RPMI8226 (cell line): ENCODE results near the gene ZNF384.

Experiments used
- DNase-seq: peaks from one replicate; pipeline ENCODE4 v3.0.0-alpha.2; 2015

Gene ZNF384

DNA sequence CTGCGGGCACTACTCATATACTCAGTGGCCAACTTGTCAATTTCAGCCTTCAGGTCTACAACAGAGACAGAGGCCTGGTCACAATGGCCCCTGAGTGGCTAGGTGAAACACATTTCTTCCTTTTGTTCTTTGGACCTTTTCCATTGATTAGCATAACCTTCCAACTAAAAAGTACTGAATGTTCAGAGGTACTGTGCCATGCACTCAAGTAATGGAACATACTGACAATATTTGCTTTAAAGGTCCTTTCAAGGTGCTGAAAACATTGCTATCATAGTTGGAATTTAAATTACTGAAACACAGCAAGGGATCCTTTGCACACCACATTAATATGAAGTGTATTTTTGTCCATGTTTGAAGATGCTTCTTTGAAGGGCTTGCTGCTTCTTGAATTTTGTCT lies 35.8 kb downstream of the ZNF384 start:
- DNase-seq, result no peak

DNA sequence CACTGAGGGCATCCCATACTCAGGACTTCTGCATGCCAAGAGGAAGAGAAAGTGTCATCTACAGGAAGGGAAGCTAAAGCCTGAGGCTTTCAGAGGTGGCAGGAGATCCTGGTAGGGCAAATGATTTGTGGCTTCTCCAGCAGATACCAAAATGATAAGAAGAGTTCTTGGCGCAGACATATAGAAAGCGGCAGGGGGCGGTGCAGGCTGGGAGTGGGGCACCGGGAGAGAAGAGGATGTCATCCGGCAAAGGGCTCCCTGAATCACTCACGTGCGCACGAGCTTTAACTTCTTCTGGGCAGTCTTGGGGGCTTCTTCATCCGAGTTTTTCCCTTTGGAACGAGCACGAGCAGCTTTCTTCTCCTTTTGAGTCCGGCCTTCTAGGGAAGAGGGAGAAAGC lies 36.8 kb downstream of the ZNF384 start:
- DNase-seq, result no peak

DNA sequence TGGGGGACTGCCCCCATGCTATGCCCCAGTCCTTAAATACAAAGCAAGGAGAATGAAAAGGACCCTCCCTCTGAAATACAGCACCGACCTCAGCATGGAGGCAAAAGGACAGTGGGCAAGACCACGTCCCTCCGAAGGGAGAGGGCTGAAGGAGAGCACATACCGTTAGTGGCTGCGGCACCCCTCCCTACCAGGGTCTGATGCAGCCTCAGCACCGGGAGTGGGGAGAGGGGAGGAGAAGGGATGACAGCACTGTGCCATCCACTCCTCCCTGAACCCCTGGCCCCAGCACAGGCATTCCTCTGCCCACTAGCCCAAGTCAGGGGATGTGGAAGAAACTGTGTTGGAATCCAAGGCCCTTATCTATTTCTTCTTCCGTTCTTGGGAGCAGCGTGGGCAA lies 38.3 kb downstream of the ZNF384 start:
- no peak for DNase-seq

DNA sequence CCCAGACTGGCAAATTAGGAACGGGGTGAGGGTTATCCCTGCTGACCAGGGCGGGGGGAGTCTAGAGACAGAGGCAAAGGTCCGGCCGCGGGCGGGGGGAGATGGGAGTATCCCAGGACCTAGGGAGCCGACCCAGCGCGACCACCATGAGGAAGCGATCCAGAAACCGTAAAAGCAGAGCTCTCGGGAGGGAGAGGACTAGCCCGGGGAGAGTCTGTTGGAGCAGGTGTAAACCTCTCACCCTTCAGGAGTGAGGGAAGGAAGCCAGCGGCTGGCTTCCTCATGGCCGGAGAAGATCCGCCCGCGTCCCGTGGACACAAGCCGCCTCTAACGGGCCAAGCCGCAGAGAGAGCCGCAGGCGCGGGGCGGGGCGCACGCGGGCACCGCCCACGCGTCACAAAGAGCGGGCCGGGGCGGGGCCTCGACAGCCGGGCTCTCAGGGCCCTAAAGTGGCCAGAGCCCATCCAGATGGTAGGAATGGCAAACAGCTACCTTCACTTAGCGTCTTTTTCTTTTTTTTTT lies 42.0 kb downstream of the ZNF384 start, which contains the start of gene ACRBP:
TSS of gene ACRBP (minus strand) at position 350 of the 522 bp plus-strand sequence. CDS start at position 284, 66 bp downstream.
- peak; percentile 50 for DNase-seq

DNA sequence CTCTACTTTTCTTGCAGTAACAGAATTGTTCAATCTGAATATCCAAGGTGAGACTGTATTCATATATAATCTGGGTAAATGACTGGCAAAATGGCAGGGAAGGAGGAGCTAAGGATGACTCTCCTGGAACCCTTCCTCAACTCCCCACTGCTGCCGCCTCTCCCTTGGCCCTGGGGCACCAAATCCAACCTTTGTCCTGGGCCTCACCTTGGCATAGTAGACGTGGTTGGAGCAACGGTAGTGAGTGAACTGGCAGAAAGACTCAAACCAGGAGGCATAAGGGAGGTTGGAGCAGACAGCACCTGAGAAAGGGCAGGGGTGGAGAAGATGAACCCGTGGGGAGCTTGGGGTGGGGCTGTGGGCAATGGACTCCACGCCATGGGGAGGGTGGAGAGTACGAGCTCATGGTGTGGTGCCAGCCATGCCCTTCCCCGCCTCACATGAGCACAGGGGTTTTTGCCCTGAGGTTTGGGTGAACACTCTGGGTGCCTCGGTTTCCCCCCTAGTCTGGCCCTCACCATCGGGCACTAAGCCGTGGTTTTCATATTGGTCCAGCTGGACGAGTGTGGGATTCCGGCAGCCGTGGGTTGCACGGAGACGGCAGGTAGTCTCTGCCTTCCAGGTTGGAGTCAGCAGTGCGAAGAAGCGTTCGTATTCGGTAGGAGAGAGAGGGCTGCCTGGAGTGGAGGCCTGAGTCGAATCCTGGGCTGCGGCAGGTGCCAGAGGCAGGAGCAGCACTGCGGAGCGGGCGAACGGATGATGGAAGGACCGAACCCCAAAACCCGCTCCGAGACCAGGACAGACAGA lies 42.7 kb downstream of the ZNF384 start:
- DNase-seq, result no peak

DNA sequence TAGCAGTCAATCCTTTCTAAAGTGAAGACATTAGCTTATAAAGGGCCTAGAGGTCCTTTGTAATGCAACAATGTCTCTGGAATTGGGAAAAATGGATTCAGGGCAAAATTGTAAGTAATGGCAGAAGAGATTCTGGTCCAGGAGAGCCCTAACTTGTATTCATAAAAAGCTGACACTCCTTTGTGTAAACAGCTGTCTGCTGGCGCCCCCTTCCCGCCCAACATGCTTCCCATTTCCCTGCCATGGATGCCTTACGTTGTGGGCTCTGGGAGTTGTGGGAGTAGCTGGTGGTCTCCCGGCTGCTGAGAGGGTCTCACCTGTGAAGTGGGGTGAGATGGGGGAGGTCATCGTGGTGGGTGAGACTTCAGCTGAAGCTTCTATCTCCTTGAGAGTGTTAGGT lies 44.3 kb downstream of the ZNF384 start:
- no peak for DNase-seq

DNA sequence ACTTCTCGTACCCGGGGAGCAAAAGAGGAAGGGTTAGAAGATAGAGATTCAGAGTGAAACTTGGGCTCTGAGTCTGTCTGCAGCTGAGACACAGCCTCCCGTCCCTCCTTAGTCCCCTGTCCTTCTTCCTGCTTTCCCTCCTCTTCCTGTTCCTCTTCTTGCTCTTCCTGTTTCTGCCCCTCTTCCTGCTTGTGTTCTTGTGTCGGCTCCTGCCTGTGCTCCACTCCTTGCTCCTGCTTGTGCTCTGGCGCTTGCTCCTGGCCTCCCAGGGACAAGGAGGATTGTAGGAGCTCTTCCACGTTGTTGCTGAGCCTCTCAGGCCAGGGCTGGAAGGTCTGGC lies 44.9 kb downstream of the ZNF384 start:
- no peak for DNase-seq

DNA sequence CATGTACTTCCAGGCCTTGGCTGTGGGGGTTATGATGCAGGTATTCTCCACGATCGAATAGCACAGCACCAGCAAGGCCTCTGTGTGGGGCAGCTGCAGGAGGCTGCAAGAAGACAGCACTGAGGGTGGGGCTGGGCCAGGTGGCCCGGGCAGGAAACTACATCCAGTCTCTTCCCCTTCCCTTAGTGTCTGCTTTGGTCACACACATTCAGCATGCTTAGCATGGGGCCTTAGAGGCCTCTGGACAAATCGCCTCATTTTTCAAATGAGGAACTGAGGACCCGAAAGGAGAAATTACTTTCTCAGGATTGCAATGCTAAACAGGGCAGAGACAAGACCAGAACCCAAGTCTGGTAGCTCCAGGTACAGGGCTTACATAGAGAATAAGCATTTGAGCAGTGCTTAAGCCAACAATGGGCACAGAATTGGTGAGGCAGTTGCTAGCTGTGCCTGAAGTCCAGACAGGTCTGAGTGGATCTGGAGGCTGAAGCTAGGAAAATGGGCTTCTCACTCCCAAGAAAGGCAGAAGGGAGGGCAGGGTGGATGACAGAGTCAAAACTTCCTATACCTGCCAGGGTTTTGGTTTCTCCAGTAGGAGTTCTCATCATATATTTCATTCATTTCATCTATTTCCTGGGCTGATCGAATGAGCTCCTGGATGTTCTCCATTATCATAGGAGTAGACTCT lies 45.5 kb downstream of the ZNF384 start:
- peak; percentile 15 for DNase-seq

DNA sequence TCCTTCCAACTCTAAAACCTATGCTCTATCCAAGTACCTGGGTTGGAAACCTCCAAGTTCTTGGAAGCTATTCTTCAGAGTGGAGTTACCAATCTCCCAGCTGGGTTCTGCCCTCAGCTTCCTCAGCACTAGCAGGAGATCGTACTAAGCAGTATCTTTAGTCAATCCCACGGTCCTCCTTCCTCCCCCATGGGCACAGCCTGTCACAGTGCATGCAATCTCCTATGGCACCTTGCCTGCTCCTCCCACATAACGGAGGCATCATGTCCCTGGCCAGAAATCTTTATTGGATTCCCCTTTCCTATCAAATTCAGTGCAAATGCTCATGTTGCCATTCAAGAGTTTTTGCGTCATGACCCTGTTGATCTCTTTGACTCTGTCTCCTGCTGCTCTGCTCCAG lies 48.0 kb downstream of the ZNF384 start:
- DNase-seq, result no peak

DNA sequence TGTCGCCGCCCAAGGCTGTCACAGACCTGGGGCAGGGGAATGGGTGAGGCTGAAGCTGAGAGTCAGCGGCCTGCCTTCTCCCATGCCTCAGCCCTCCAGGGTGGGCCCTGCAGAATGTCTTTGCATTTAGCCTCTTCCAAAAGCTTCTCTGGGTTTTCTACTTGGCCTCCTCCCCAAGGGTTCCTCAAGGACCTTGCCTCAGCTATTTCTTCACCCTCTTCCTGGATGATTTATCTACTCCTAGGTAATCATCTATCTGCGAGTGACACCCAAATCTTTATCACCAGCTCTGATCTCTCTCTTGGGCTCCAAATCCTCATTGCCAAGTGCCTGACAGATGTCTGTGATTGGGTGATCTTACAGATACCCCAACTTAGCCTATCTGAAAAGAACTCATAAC lies 48.7 kb downstream of the ZNF384 start:
- DNase-seq, result no peak

DNA sequence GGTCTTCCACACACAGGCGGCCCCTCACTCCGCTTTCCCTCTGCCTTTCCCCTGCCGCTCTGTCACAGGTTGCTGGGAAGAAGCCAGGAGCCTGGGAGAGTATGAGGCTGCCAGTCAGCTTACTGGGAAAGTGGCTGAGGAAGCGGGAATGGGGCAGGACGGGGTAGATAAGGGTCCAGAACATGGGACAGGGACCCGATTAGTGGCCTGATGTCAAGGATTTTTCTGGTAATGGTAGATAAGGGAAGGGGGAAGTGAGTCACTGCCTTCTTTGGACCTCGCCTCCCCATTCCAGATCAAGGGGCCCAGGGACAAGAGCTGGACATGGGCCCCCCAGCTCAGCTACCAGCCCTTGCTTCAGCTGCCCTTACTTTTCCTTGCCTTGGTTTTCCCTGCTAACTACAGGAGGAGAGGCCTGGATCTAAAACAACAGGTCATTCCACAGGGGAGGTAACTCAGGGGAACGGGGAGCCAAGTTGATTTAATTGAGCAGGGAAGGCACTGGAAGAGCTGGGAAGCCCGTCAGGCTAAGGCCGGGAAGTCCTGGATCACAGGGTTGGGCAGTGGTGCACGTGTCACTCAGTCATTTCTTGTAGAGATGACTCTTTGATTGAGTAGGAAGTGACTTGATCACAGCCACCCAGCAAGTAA lies 49.9 kb downstream of the ZNF384 start:
- no peak for DNase-seq

DNA sequence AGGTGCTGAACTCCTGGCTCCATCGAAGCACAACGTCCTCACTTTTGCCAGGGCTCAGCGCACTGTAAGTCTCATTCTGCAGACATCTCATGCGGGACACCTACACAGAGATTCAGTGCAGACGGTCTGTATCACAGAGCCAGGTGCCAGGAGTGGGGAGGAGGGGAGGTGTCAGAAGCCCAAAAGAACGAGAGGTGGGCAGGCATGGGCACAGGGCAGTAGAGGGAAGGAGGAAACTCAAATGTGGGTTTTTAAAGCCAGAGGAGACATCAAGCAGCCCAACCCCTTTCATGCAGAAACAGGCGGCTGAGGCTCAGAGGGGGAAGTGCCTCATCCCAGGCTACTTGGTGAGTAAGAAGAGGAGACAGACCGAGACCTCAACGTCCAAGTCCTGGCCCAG lies 50.9 kb downstream of the ZNF384 start:
- DNase-seq, result no peak

DNA sequence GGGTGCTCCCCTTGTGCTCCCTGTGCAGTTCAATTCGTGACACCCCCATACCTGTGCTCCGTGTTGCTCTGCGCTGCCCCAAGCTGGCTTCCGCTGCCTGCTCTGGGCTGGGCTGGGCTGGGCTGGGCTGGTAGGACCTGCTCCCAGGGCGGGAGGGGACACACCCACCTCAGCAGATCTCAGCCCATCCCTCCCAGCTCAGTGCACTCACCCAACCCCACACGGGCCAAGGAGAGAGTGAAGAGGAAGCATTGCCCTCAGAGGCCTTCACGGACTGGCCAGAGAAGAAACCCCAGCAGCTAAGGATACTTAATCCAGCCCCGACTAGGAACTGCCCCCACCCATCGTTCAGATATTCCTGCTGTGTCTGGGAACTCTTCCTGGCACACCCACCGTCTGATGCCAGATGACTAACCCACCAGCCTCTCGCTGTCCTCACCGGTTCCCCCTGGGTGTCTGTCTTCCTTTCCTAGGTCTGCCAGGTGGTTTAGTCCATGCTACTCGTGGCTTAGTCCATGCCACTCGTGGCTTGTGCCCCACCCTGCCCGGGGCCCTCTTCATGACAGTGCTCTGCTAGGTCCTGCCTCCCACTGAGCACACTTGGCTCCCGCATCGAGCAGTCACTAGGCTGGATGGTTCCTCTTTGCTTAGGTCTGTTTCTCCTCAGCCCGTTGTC lies 53.2 kb downstream of the ZNF384 start, which contains the start of gene LPAR5:
TSS of gene LPAR5 (minus strand) at position 104 of the 676 bp plus-strand sequence. CDS start 14,711 bp downstream, outside the sequence.
- DNase-seq, result no peak

DNA sequence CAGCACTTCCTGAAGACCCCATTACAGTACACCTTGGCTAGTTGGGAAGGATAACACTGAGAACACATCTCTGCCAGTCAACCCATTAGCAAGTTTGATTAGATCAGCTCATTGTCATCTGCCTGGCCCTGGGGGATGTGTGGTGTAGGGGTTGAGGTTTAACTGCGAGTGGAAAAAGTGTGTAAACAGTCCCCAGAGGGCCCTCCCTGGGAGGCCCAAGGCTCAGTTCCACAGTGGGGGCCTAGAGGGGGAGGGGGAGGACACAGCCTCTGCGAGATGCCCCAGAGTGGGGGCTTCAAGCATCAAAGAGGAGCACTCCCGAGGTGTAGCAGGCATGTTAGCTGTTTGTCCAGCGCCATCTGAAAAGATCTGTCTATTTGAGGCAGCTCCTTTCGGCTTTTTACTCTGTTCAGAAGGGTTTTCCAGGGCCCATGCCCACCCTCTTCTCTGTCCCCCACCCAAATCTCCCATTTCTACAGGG lies 53.8 kb downstream of the ZNF384 start:
- DNase-seq, result no peak

DNA sequence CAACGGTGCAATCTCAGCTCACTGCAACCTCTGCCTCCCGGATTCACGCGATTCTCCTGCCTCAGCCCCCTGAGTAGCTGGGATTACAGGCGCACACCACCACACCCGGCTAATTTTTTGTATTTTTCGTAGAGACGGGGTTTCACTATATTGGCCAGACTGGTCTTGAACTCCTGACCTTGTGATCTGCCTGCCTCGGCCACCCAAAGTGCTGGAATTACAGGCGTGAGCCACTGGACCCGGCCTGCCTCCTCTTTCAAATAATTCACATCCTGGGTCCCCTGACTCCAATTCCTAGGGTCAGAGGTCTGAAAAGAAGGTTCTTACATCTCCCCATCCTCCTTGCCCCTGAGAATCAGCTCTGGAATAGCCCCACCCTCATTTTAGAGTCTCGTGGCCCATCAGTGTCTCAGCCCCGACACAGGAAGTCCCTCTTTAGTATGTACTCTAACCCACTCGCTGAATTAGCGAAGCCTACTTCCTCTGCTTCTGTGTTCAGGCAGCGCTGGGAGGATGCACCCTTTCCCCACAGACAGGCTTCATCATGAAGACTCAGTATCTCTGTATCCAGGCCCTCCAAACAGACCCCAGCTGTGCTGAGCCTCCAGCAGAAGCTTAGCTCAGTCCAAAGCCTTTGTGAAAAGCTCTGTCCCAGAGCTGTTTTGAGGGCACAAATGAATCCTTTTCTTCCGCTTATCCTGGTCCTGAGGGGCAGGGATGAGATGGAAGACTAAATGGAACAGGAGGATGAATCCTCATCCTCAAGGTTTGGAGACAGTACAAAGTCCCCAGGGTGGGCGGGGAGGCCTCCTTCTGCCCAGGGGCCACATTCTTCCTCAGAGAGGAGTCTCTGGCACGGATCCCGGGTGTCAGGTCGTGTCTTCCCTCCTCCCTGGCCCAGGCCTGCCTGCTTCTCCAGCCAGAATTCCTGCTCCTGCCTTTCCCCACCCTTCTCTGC lies 56.9 kb downstream of the ZNF384 start:
- DNase-seq, result no peak

DNA sequence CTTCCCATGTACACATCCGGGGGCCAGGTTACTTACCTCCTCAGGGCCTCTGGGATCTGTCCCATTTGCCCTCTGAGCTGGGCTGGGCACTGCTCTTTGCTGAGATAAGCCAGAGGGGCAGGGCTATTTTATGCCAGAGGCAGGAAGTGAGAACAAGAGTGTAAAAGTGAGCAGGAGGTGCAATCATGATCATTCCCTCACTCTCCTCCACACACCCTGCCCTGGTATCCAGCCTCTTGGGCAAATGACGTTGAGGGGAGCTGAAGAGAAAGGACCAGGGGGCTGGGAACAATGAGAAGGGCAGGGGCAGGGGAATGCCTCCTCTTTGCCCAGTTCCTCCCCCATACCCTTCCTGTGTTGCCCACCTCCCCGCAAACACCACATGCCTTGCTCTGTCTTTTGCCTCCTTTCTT lies 57.6 kb downstream of the ZNF384 start:
- DNase-seq, result no peak

DNA sequence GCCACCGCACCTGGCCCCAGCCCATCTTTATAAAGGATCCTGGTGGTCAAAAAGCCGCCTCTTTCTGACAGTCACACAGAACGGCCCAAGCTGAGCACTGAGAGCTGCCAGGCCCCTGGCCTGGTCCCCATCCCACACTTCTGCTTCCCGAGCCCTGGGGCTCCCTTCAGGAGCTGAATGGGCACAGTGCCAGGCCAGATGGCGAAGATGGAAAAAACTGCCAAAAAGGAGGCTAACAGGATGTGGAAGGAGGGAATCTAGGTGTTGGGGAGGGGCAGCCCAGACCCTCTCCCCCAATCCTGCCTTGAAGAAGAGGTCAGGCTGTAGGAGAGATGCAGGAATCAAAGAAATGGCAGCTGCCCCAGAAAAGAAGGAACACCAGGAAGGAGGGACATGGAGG lies 58.4 kb downstream of the ZNF384 start:
- no peak for DNase-seq

DNA sequence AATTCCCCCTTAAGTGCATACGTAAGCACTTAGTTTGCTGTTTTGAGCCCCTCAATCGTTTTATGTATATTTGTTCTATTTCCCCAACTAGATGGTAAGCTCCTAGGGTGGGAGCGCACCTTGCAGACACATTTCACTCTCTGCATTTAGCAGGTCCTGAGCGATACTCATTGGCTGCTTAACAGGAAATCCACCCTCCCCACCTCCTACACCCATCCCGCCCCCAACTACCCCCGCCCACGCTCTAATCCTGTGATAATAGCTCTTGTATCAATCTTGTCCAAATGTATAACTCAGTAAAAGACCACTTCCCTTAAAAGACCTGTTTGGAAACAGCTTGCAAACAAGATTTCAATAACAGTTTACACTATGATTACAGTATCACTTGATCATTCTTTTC lies 61.6 kb downstream of the ZNF384 start:
- DNase-seq, result no peak

DNA sequence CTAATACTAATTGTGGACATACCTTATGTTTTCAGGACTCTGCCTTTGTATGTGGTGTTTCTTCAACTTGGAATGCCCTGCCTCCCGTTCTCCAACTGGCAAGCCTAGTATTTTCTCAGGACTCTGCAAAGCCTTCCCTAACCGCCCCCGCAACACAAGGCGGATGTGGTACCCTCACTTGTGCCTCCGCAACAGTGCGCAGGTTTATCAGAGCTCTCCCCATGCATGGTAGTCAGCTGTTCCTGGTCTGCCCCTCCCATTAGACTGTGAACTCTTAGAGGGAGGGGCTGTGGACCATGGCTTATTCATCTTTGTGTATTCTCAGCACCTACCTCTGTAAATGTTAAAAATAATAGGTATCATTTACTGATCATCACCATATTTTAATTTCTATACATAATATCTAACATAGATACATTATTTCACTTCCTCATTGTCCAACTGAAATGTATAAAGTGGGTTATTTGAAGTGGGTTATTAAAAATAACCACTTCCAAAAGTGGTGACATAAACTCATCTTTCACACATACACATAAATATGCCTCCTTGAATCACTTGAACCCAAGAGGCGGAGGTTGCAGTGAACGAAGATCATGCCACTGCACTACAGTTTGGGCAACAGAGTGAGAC lies 62.4 kb downstream of the ZNF384 start:
- DNase-seq, result no peak

DNA sequence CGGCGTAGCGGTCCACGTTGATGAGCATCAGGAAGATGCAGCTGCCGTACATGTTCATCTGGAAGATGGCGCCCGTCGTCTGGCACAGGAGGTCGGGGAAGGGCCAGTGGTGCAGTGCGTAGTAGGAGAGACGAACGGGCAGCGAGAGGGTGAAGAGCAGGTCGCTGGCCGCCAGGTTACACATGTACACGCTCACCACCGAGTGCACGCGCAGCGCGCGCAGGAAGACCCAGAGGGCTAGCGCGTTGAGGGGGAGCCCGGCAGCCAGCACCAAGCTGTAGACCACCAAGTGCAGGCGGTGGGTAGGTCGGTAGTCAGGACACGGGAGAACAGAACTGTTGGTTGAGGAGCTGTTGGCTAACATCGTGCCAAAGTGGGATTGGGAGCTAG lies 68.3 kb downstream of the ZNF384 start:
- no peak for DNase-seq
